ENCODE measurements around the gene ADAM12. TPM values are rescaled to one million over a fixed set of nuclear protein-coding genes. Genes with fewer than 3 reads are reported as not detected.

ADAM12 gene
- total RNA-seq, 1 experiment from 2014 or later: not detected

- DNase-seq: no peak
- H3K27me3 Mint-ChIP-seq (ENCODE audit: unreplicated experiment): peaks cover 29% of the 10 kb centered on the region
- H3K36me3 Mint-ChIP-seq (ENCODE audit: insufficient read depth, unreplicated experiment): no peaks in the 10 kb centered on the region
- no peaks in the 10 kb centered on the region for H3K4me1 Mint-ChIP-seq (ENCODE audit: low read depth, unreplicated experiment)
- CTCF ChIA-PET: no interaction called here
- no peak for TF ChIP-seq CTCF (IDR thresholded peaks at IDR 0.05; ENCODE audit: unreplicated experiment)
- no peak overlapping the region for H3K4me3 Mint-ChIP-seq (ENCODE audit: low read depth, unreplicated experiment)
- intact Hi-C loops (cut with micrococcal nuclease; ENCODE audit: unreplicated experiment): no loop called here
- no TSS peak for BruUV-seq (replicated peaks)
- H3K9me3 Mint-ChIP-seq (ENCODE audit: low read depth, unreplicated experiment): no peaks in the 10 kb centered on the region
- no peak overlapping the region for H3K27ac Mint-ChIP-seq (ENCODE audit: unreplicated experiment)
Observed at GRCh38 chr10:126239844-126240243, 148.4 kb downstream of the ADAM12 start.

GRCh38 chr10:126235979-126236851 is 152.1 kb downstream of the ADAM12 start:
- CTCF ChIA-PET: no interaction called here
- no peak for DNase-seq

GRCh38 chr10:126235091-126235978 is 152.9 kb downstream of the ADAM12 start:
- Mint-ChIP-seq H3K4me3 (ENCODE audit: low read depth, unreplicated experiment) (no peak overlapping the region), H3K4me1 (ENCODE audit: low read depth, unreplicated experiment) (no peaks in the 10 kb centered on the region), H3K9me3 (ENCODE audit: low read depth, unreplicated experiment) (no peaks in the 10 kb centered on the region), H3K27ac (ENCODE audit: unreplicated experiment) (no peak overlapping the region), H3K27me3 (ENCODE audit: unreplicated experiment) (peaks cover 58% of the 10 kb centered on the region), H3K36me3 (ENCODE audit: insufficient read depth, unreplicated experiment) (no peaks in the 10 kb centered on the region)
- no peak for DNase-seq
- no TSS peak for BruUV-seq (replicated peaks)
- CTCF ChIA-PET: no interaction called here
- TF ChIP-seq CTCF (IDR thresholded peaks at IDR 0.05; ENCODE audit: unreplicated experiment): no peak
- intact Hi-C loops (cut with micrococcal nuclease; ENCODE audit: unreplicated experiment): no loop called here

More at GRCh38 chr10:126235979-126236851, 152.1 kb downstream of the ADAM12 start:
- no peak overlapping the region for H3K27ac Mint-ChIP-seq (ENCODE audit: unreplicated experiment)
- no peak overlapping the region for H3K4me3 Mint-ChIP-seq (ENCODE audit: low read depth, unreplicated experiment)
- no peaks in the 10 kb centered on the region for H3K36me3 Mint-ChIP-seq (ENCODE audit: insufficient read depth, unreplicated experiment)
- no peak for TF ChIP-seq CTCF (IDR thresholded peaks at IDR 0.05; ENCODE audit: unreplicated experiment)
- H3K4me1 Mint-ChIP-seq (ENCODE audit: low read depth, unreplicated experiment): no peaks in the 10 kb centered on the region
- no TSS peak for BruUV-seq (replicated peaks)
- no peaks in the 10 kb centered on the region for H3K9me3 Mint-ChIP-seq (ENCODE audit: low read depth, unreplicated experiment)
- intact Hi-C loops (cut with micrococcal nuclease; ENCODE audit: unreplicated experiment): no loop called here
- peaks cover 58% of the 10 kb centered on the region for H3K27me3 Mint-ChIP-seq (ENCODE audit: unreplicated experiment)

- Mint-ChIP-seq H3K27me3 (ENCODE audit: unreplicated experiment) (peaks cover 58% of the 10 kb centered on the region), H3K4me3 (ENCODE audit: low read depth, unreplicated experiment) (no peak overlapping the region), H3K36me3 (ENCODE audit: insufficient read depth, unreplicated experiment) (no peaks in the 10 kb centered on the region), H3K9me3 (ENCODE audit: low read depth, unreplicated experiment) (no peaks in the 10 kb centered on the region), H3K4me1 (ENCODE audit: low read depth, unreplicated experiment) (no peaks in the 10 kb centered on the region), H3K27ac (ENCODE audit: unreplicated experiment) (no peak overlapping the region)
- BruUV-seq (replicated peaks): no TSS peak
- no peak for DNase-seq
- intact Hi-C loops (cut with micrococcal nuclease; ENCODE audit: unreplicated experiment): no loop called here
- CTCF ChIA-PET: no interaction called here
- no peak for TF ChIP-seq CTCF (IDR thresholded peaks at IDR 0.05; ENCODE audit: unreplicated experiment)
Observed at GRCh38 chr10:126234630-126235029, 153.6 kb downstream of the ADAM12 start.

All from Calu3 (cell line).